GM19099 (cell line): ENCODE results near the gene HEATR9.

Source experiments
- POLR2A ChIP-seq: IDR thresholded peaks from 3 replicates; pipeline ENCODE4 v1.6.1; 2011; ENCODE audit warnings: low read depth; ENCODE audit not compliant: insufficient read length; ENCODE audit errors: extremely low read depth

Gene HEATR9

GRCh38 chr17:35847633-35848373, 20.9 kb downstream of the HEATR9 start:
- TF ChIP-seq POLR2A, result no peak

GRCh38 chr17:35847006-35847405, 21.7 kb downstream of the HEATR9 start:
- TF ChIP-seq POLR2A, result no peak

DNA sequence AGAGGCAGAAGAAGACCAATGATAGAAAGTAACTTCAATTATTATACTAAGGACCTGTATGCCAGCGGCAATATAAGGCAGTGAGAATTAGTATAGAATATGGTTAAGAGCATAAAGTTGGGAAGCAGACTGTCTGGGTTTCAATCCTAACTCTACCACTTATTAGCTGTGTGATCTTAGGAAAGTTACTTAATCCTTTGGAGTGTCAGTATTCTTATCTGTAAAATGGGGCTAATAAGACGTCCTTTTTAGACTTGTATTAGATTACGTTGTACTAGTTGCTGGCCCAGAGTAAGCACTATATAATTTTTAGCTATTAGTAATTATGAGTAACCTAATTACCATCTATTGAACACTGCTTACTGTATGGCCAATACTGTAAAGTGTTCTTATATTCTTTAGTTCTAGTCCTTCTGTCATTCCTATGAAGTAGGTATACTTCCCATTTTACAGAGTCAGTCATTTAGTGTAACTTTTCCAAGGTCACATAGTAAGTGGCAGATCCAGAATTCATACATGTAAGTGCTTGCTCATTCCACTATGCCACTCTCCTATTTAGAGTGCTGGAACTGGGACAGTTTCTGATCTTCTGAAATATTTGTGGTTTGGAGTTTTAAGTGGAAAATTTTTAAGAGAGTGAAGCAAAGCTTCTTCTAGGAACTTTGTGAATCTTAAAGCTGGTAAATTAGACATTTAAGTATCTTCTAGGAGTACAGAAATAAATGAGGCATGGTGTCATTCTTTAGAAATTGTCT, 22.5 kb downstream of the HEATR9 start:
- no peak for TF ChIP-seq POLR2A

- TF ChIP-seq POLR2A, result no peak
These were observed 24.1 kb downstream of the HEATR9 start for GRCh38 chr17:35844547-35844946.

DNA sequence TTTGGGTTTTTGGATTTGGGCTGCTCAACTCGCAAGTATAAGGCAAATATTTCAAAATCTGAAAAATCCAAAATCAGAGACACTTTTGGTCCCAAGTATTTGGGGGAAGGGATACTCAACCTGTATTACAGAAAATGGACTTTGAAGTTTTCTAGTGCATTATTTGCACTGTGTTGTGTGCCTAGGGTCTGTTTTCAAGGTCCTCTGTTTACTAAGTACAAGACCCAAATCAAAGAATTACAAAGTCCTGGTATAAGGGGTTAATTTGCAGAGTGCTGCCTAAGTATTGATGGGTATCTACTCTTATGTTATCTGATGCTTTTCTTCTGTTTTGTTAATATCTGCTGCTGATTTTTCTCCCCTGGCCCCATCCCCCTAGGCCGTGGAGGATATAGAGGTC, 25.0 kb downstream of the HEATR9 start:
- no peak for TF ChIP-seq POLR2A

- no peak for TF ChIP-seq POLR2A
These were observed 26.5 kb downstream of the HEATR9 start for GRCh38 chr17:35842239-35842638.

- TF ChIP-seq POLR2A, result no peak
These were observed 27.2 kb downstream of the HEATR9 start for GRCh38 chr17:35841505-35841904.

DNA sequence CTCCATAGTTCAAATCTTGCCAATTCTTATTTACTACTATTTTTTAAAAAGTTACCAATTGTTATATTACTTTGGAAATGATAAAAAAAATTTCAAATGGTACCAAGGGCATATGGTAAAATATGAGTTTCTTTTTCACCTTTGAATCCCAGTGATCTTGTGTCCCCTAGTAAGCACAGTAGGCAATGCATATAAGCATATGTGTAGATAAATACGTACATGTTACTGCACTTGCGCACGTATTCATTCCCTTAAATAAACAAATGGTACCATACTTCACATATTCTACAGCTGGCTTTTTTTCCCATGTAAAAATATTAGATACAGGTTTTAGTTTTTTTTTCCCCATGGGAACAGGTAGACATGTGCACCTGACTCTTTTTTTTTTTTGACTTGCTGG, 27.6 kb downstream of the HEATR9 start:
- no peak for TF ChIP-seq POLR2A

GRCh38 chr17:35825206-35825605, 43.5 kb downstream of the HEATR9 start:
- TF ChIP-seq POLR2A, result no peak

DNA sequence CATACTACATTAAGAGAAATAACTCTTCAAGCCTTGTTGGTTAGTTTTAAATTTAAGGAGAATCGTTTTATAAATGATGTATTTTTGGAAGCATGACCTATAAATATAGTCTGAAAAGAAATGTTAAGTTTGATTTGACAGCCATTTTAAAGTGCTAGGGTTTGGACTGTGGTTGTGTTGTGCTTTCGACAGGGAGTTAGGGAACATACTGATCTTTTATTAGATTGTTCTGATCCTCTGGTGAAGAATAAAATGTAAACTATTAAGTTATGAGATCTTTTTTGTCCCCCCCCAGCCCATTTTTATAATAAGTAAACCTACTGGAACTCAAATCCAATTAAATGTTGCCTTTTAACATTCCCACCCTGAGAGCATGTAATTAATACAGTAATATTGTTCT, 47.4 kb downstream of the HEATR9 start:
- TF ChIP-seq POLR2A, result no peak

DNA sequence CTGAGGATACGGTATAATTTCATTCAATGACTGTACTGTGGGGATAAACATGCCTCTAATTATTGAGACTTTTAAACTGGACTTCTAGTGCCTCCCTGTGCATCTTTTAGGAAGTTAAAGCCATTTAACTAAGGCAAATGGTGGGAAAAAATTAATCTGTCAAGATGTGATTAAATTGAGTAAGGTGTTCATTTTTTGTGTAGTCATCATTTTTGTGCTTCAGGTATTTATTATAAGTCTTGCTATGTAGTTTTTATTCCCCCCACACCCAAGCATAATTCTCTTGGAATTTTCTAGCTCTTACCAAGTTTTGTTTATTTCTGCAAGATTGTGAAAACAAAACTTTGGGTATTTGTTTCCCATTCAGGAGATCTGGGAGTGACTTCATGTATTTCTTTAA, 49.2 kb downstream of the HEATR9 start:
- no peak for TF ChIP-seq POLR2A

DNA sequence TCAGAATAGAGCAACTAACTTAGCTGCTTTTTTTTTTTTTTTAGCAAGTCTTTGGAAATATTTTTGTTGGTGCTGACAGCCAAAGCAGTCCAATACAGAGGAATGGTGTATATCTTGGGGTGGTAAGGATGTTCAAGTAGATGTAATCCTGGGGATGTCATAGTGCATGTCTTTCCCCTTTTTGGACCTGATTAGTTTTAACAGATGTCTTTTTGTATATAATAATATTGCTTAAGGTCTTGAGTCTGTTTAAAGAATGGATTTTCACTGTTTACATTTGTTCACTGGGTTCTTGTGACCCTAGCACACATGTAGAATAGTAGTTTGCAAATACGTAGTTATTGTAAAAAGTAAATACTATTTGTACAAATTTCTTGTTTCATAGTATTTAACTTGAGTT, 51.5 kb downstream of the HEATR9 start:
- TF ChIP-seq POLR2A, result no peak

DNA sequence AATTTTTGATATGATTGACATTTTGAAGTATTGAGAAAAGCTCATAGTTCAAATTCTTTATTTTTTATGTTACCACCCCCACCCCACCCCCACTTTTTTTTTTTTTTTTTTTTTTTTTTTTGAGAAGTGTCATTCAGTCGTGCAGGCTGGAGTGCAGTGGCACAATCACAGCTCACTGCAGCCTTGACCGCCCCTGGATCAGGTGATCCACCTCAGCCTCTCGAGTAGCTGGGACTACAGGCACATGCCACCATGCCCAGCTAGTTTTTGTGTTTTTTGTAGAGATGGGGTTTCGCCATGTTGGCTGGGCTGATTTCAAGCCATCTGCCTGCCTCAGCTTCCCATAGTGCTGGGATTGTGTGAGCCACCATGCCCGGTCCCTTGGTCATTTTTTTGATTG, 52.0 kb downstream of the HEATR9 start:
- TF ChIP-seq POLR2A, result no peak

- TF ChIP-seq POLR2A, result no peak
These were observed 56.2 kb downstream of the HEATR9 start for GRCh38 chr17:35812456-35812855.

DNA sequence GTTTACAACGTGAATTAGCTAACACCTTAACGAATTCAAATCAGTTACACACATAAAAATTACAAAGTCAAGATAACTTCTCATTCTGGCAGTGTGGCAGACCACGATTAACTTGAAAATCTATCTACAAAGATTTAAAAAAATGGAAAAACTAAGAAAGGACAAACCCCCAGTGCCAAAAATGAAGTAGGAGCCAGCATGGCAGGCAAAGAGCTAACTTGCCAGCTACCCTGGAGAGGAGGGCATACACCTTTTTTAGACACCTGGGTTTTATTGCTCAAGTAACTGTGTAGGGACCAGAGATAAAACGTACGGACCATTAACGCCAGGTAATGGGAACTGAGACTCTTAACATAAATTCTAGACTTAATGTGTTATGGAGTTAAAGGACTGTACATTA, 56.9 kb downstream of the HEATR9 start:
- no peak for TF ChIP-seq POLR2A

DNA sequence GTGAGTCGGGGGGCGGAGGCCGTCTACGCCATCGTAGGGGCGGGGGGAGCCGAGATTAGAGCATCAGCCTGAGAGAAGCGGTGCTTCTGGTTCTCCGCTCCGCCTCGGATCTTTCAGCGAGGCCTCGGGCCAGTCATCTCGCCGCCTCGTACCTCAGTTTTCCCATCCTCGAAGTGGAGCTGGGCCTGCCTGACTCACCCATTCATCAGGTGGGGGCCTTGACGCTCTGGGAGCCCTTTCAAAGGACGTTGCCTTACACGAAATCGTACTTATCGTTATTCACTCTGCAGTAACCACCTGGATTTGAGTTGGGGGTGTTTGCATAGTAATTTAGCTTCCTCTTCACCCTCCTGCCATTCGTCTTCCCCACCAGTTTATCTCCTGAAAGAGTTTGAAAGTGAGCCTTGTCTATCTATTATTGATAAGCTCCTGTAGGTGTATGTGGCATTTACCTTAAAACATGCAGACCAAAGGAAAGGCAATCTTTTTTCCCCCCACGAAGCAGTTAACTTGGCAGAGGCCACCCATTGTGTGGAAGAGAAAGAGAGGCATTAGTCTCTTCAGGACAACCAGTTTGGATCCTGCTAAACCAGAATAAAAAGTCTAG, 58.7 kb downstream of the HEATR9 start:
- TF ChIP-seq POLR2A, result no peak
